Stimulated activated CD4-positive, alpha-beta T cell treated with anti-CD3 and anti-CD28 coated beads, Interleukin-12 subunit alpha, Interleukin-12 subunit beta, amount 100 ng/mL, for 24 hours (primary cell): Measurements from ENCODE around the gene LRRC15.

Source experiments
- DNase-seq, 2 experiments: peaks; one replicate each; pipeline ENCODE4 v3.0.0-alpha.2; 2020; ENCODE audit warnings: low read depth in 2 of 2

LRRC15 gene

GRCh38 chr3:194316918-194317317, 52.6 kb downstream of the LRRC15 start:
- DNase-seq = no peak

DNA sequence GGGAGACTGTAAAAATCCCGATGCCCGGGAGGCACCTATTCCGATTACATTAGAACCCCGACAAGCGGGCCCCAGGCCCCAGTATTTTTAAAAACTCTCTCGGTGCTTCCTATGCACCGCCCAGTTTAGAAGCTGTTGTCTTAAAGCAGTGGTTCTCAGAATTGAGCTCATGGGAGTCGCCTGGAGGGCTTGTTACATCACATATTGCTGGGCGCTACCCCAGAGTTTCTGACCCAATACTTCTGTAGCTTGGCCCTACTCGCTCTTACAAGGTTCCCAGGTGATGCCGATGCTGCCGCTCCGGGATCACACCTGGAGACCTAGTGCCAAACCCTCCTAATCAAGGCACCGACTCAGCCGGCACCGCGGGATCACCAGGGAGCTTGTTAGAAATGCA, 53.6 kb downstream of the LRRC15 start:
- no peak for DNase-seq

DNA sequence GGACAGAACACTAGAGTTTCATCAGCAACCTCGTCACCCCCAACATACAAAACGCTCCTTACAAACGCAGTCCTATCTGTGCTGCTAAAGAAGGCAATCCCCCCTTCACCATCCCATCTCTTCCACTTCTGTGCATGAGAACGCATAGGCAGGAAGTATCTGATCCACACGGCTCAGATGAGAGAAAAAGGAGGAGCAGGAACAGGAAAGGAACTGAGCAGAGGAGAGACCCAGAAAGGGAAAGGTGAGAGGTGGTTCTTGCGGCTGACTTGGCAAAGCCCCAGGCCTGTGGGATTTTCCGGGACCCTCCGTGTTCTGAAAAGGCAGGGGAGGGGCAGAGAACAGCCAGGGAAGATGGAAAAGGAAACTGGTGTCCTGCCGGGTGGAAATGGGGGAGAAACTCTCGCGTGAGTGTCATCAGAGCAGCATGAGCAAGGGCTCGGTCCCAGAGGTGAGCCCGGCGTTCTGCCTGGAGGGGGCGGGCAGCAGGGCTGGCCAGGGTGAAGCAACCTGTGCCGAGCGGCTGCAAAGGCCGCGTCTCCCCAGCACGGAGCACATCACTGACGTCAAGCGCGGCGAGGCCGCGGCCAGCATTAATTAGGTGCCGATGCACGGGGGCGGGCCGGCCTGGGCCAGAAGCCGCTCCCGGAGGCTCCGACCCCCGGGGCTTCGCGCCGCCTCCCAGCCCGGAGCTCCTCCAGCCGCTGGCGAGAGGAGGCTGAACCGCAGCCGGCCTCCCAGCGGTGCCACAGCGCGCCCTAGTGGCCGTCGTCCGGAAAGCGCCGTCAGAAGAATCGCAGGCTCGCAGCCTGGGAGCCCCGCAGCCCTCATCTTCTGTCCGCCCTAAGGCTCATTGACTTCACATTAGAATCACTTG, 54.2 kb downstream of the LRRC15 start:
- peak; percentile 65 to 76 for DNase-seq

GRCh38 chr3:194314388-194315068, 55.0 kb downstream of the LRRC15 start:
- DNase-seq = no peak

GRCh38 chr3:194313560-194314387, 55.8 kb downstream of the LRRC15 start:
- no peak for DNase-seq

- DNase-seq = no peak
Observed at GRCh38 chr3:194312743-194313281, 56.7 kb downstream of the LRRC15 start.

DNA sequence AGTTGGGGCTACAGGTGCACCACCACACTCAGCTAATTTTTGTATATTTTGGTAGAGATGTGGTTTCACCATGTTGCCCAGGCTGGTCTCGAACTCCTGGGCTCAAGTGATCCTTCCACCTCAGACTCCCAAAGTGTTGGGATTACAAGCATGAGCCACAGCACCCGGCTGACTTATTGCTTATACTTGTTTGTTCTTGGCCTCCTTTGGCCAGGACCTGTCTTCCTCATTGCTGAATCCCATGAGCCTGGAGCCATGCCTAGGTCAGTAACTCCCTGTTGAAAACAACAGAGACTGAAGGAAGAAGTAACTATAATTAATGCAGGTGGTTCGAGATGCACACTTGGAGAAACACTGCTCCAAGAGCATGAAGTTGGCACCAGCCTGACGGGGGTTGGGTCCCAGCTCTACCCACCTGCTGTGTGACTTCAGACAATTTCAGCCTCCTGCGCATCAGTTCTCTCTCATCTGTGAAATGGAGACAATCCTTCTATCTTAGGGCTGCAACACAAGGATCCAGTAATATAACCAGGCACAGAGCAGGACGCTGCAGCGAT, 57.3 kb downstream of the LRRC15 start:
- DNase-seq = no peak

- DNase-seq = no peak
Observed at GRCh38 chr3:194311000-194311399, 58.5 kb downstream of the LRRC15 start.

DNA sequence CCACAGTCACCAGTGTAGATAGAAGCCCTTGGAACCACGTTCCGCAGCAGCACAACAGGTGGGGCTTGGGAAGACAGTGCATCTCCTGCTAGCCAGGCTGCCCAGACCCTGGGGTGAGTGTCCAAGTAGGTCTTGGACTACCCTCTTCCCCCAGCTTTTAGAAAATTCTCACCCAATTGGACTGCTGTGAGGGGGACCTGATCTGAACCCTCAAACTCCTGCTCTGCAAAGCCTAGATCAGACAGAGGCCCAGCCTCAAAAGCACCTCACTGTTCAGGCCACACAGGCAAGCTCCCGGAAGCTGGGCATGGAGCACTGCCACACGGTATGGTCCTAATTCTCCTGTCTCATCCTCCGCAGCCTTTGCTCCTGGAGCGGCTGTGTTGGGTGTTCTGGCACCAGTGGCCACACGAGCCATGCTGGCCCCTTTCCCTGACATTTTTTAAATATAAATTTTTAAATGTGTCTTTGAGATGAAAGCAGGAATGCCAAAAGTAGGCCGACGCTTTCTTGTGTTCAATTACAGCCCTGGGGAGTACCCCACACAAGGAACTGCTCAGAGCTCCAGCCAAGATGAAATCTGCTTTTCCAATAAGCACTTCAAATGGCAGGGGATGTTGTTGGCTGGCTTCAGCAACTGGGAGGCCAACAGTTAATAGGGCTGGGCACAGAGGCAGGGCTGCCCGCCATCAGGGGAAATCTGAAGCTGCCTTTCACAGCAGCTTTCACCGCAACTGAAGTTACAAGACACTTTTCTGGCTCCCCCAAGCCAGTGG, 59.3 kb downstream of the LRRC15 start:
- DNase-seq = no peak

GRCh38 chr3:194308601-194309449, 60.7 kb downstream of the LRRC15 start:
- no peak for DNase-seq

DNA sequence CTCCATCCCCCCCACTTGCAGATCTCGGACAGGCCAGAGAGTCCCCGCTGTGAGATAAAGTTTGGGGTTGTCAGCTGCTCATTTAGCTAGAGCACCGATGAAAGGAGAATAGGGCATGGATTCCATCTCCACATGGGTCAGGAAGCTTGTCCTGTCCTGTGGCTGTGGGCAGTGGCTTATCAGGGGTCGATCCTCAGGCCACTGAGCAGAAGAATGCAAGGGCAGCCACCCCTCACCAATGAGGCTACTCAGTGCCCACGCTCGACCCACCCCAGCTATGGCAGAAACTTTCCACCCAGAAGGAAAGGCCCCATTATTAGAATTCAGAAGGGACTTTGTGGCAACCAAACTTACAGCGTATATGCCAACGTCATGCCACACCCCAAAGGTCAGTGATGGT, 61.7 kb downstream of the LRRC15 start:
- DNase-seq = no peak

GRCh38 chr3:194306771-194307640, 62.5 kb downstream of the LRRC15 start:
- no peak for DNase-seq

DNA sequence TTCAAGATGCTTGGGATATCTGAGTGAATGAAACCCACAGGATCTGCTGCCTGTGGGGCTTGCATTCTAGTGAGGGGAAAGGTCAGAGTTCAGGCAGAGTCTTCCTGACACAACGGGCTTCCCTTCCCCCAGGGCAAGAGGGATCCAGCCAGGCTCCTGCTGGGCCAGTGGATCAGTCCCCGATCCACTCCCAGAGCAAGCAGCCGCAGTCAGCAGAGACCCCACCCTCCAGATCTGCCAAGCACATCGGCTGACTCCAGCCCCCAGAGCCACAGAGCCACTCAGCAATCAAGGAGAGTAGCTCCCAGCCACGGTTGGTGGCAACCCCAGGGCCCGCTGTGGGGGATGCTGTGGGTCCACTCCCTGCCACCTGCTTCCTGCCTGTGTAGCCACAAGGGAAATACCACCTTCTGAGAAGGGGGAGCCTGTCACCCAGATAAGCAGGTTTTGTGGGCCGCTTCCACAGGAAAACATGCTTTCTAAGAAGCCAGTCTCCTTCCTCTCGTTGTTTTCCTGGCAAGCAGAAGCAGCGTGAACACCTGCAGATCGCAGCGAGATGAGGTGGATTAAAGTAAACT, 63.3 kb downstream of the LRRC15 start:
- DNase-seq = peak in 1 of 2 experiments; percentile 32

- no peak for DNase-seq
Observed at GRCh38 chr3:194305356-194306108, 64.0 kb downstream of the LRRC15 start.
